CD14-positive monocyte (primary cell): ENCODE measurements around the gene HTRA2. TPM values are rescaled to one million over a fixed set of nuclear protein-coding genes. Genes with fewer than 3 reads are reported as not detected.
A peak's percentile ranks its signal among the peaks of the same experiment; 100 is the strongest.

Experiments
- DNase-seq, 3 donors: peaks; one replicate each; pipeline ENCODE4 v3.0.0-alpha.2; 2011 to 2022
- H2AFZ ChIP-seq: 2 replicates; pipeline ENCODE4 v1.6.0; 2012; ENCODE audit warnings: mild to moderate bottlenecking, low read depth, low read length, inconsistent platforms; ENCODE audit not compliant: insufficient read depth, poor library complexity, severe bottlenecking
- H3K27ac ChIP-seq, 2 donors: 1 replicate in 1 of 2; 2 replicates in 1 of 2; pipeline ENCODE4 v1.5.1; 2012 to 2013; ENCODE audit warnings: low read length in 2 of 2, control low read depth in 1 of 2, inconsistent platforms in 1 of 2, low read depth in 1 of 2, mild to moderate bottlenecking in 1 of 2
- H3K27me3 ChIP-seq, 2 donors: one replicate each; pipeline versions ENCODE4 v1.6.0 to v1.6.1; 2011 to 2013; ENCODE audit warnings: low read length in 2 of 2; ENCODE audit not compliant: control insufficient read depth in 2 of 2, insufficient read depth in 2 of 2
- H3K36me3 ChIP-seq, 2 donors: replicated peaks in 1 of 2; 1 replicate in 1 of 2; 2 replicates in 1 of 2; pipeline versions ENCODE4 v1.5.1 to v1.6.1; 2012 to 2013; ENCODE audit warnings: low read length in 2 of 2, control low read depth in 1 of 2, inconsistent platforms in 1 of 2, mild to moderate bottlenecking in 1 of 2; ENCODE audit not compliant: insufficient read depth in 2 of 2, control insufficient read depth in 1 of 2
- H3K4me1 ChIP-seq, 2 donors: 1 replicate in 1 of 2; 2 replicates in 1 of 2; pipeline versions ENCODE4 v1.5.1 to v1.6.1; 2012 to 2013; ENCODE audit warnings: low read length in 2 of 2, control low read depth in 1 of 2, inconsistent platforms in 1 of 2, mild to moderate bottlenecking in 1 of 2, moderate library complexity in 1 of 2; ENCODE audit not compliant: insufficient read depth in 2 of 2, control insufficient read depth in 1 of 2
- H3K4me2 ChIP-seq: replicated peaks from 2 replicates; pipeline ENCODE3; 2012; ENCODE audit warnings: low read length, moderate library complexity, mild to moderate bottlenecking; ENCODE audit not compliant: poor library complexity, severe bottlenecking; ENCODE audit errors: extremely low read depth
- H3K4me3 ChIP-seq, 3 experiments: fragments of 200-600 bp in 1 of 3; sonication (generic) in 1 of 3; replicated peaks in 1 of 3; 1 replicate in 2 of 3; 2 replicates in 1 of 3; pipeline ENCODE4 v1.5.1; 2011 to 2013; ENCODE audit warnings: low read length in 3 of 3, mild to moderate bottlenecking in 3 of 3, control low read depth in 2 of 3, low read depth in 2 of 3, inconsistent platforms in 1 of 3, moderate library complexity in 1 of 3
- H3K79me2 ChIP-seq: 2 replicates; pipeline ENCODE4 v1.6.0; 2012; ENCODE audit warnings: mild to moderate bottlenecking, control low read depth, inconsistent platforms, low read length, moderate library complexity; ENCODE audit not compliant: insufficient read depth
- H3K9ac ChIP-seq: 2 replicates; pipeline ENCODE4 v1.6.0; 2017; ENCODE audit warnings: low read length, mild to moderate bottlenecking; ENCODE audit not compliant: insufficient read depth, poor library complexity, severe bottlenecking
- H3K9me3 ChIP-seq, 2 donors: replicated peaks in 1 of 2; 1 replicate in 1 of 2; 2 replicates in 1 of 2; pipeline versions ENCODE4 v1.5.1 to v1.6.1; 2012 to 2013; ENCODE audit warnings: low read length in 2 of 2, control low read depth in 1 of 2; ENCODE audit not compliant: control insufficient read depth in 1 of 2, insufficient read depth in 1 of 2
- H4K20me1 ChIP-seq: 2 replicates; pipeline ENCODE4 v1.6.0; 2012; ENCODE audit warnings: mild to moderate bottlenecking, low read length, control low read depth, moderate library complexity; ENCODE audit not compliant: insufficient read depth
- H3K27ac Mint-ChIP-seq, 7 donors: one replicate each; pipeline ENCODE4 v1.8.0; 2020; ENCODE audit warnings: mild to moderate bottlenecking in 7 of 7, mixed read lengths in 7 of 7, moderate library complexity in 6 of 7, inconsistent platforms in 2 of 7
- H3K27me3 Mint-ChIP-seq, 3 donors: one replicate each; pipeline ENCODE4 v1.8.0; 2021 to 2022; ENCODE audit warnings: low read depth in 3 of 3, mild to moderate bottlenecking in 3 of 3, mixed read lengths in 3 of 3, moderate library complexity in 3 of 3, inconsistent platforms in 1 of 3
- H3K36me3 Mint-ChIP-seq, 2 donors: one replicate each; pipeline ENCODE4 v1.8.0; 2020; ENCODE audit warnings: mixed read lengths in 2 of 2, inconsistent platforms in 1 of 2, mild to moderate bottlenecking in 1 of 2
- H3K4me1 Mint-ChIP-seq: one replicate; pipeline ENCODE4 v1.8.0; 2020; ENCODE audit warnings: mild to moderate bottlenecking, mixed read lengths
- H3K4me3 Mint-ChIP-seq, 2 donors: one replicate each; pipeline ENCODE4 v1.8.0; 2020; ENCODE audit warnings: mild to moderate bottlenecking in 2 of 2, mixed read lengths in 2 of 2, moderate library complexity in 1 of 2
- H3K9me3 Mint-ChIP-seq, 7 donors: one replicate each; pipeline ENCODE4 v1.8.0; 2020 to 2022; ENCODE audit warnings: mixed read lengths in 7 of 7, mild to moderate bottlenecking in 6 of 7, moderate library complexity in 6 of 7, inconsistent platforms in 2 of 7
- WGBS: methylation state at CpG from one replicate; pipeline ENCODE4 v1.1.5; 2013; ENCODE audit warnings: missing lambda C conversion rate; ENCODE audit not compliant: insufficient coverage; 5-methylcytosine and 5-hydroxymethylcytosine counted together
- intact Hi-C, 2 donors: fragments of 100-400 bp; cut with micrococcal nuclease; formaldehyde crosslinking; loops; one replicate each; pipeline versions ENCODE4 v1.15.0 to v1.15.1; 2023
- polyA plus RNA-seq, 3 donors: library from polyadenylated mRNA; depleted of rRNA in 1 of 3; unstranded in 2 of 3; stranded (reverse) in 1 of 3; fragments of 300-500 nt in 2 of 3; fragments of >200 nt in 1 of 3; fragmentation: Illumina TruSeq in 2 of 3; gene quantifications; 1 replicate in 2 of 3; 2 replicates in 1 of 3; pipeline ENCODE4 v1.2.3, GENCODE V29; 2012 to 2021
- TF ChIP-seq, protein P1 (sequence below): fragments of 200-600 bp; IDR thresholded peaks from one replicate; pipeline ENCODE4 v1.8.0; 2022; ENCODE audit warnings: antibody characterized with exemption, mild to moderate bottlenecking

Gene HTRA2
- polyA plus RNA-seq, 3 donors = 11.3 to 20.5 (median 15.0) TPM

DNA sequence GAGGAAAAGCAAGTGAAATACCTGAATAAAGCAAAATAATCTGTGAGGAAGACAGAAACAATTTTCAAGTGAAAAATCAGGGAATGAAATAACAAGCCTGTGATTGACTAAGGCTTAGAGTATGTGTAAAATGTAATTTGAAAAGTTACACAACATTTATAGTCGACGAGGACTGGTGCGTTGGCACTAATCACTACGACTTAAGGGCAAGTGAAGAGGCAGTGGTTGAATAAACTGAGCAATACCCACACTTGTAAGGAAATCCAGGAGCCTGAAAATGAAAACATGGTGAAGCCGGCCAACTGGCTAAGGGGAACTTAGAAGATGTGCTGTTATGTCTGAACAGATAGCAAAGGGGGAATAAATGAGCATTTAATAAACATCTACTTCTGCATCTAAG is 38.1 kb downstream of the HTRA2 start:
- H3K27me3 ChIP-seq = no peaks in the 10 kb centered on the region
- no peak overlapping the region for H3K4me2 ChIP-seq
- H3K36me3 ChIP-seq = no peaks in the 10 kb centered on the region
- DNase-seq = no peak
- intact Hi-C loops = no loop called here
- Mint-ChIP-seq H3K36me3 (peaks cover 0 to 4% of the 10 kb centered on the region in 2 donors), H3K27me3 (no peaks in the 10 kb centered on the region), H3K4me3 (no peak overlapping the region), H3K4me1 (peaks cover 56% of the 10 kb centered on the region), H3K27ac (peak overlapping the region in 5 of 7 donors; percentile 51 to 78 (median 57)), H3K9me3 (peaks cover 0 to 3% (median 0%) of the 10 kb centered on the region in 7 donors)
- no peaks in the 10 kb centered on the region for H3K79me2 ChIP-seq
- TF ChIP-seq, protein P1, sequence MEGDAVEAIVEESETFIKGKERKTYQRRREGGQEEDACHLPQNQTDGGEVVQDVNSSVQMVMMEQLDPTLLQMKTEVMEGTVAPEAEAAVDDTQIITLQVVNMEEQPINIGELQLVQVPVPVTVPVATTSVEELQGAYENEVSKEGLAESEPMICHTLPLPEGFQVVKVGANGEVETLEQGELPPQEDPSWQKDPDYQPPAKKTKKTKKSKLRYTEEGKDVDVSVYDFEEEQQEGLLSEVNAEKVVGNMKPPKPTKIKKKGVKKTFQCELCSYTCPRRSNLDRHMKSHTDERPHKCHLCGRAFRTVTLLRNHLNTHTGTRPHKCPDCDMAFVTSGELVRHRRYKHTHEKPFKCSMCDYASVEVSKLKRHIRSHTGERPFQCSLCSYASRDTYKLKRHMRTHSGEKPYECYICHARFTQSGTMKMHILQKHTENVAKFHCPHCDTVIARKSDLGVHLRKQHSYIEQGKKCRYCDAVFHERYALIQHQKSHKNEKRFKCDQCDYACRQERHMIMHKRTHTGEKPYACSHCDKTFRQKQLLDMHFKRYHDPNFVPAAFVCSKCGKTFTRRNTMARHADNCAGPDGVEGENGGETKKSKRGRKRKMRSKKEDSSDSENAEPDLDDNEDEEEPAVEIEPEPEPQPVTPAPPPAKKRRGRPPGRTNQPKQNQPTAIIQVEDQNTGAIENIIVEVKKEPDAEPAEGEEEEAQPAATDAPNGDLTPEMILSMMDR = no peak
- peak overlapping the region; percentile 31 for H2AFZ ChIP-seq
- 0% methylated on average over 1 of the region's 5 CpGs for WGBS
- H4K20me1 ChIP-seq = no peaks in the 10 kb centered on the region
- peaks cover 61 to 69% of the 10 kb centered on the region in 2 donors for H3K4me1 ChIP-seq
- no peak overlapping the region for H3K4me3 ChIP-seq
- peak overlapping the region in 1 of 2 donors; percentile 21 for H3K27ac ChIP-seq
- H3K9me3 ChIP-seq = no peaks in the 10 kb centered on the region
- H3K9ac ChIP-seq = no peak overlapping the region

DNA sequence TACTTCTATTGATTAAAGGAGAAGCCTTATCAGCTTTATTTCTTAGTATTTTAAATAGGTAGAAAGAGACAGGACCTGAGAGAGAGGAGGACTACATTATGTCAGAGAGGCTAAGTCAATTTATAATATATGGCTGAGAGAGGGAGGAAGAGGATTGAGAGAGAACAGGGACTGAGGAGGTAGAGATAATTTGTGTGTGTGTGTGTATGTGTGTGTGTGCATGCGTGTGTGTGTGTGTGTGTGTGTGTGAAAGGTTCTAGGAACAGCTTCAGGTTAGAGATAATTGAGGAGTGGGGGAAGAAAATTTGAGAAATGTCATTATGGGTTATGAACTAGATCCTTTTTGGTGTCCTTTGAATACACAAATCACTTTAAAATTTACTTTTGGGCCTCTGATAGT is 40.0 kb downstream of the HTRA2 start:
- Mint-ChIP-seq H3K27ac (peak overlapping the region in 1 of 7 donors; percentile 83), H3K4me3 (no peak overlapping the region), H3K27me3 (no peaks in the 10 kb centered on the region), H3K9me3 (peaks cover 0 to 3% (median 0%) of the 10 kb centered on the region in 7 donors), H3K36me3 (peaks cover 0 to 4% of the 10 kb centered on the region in 2 donors), H3K4me1 (peaks cover 63% of the 10 kb centered on the region)
- DNase-seq = no peak
- Histone ChIP-seq H3K4me3 (no peak overlapping the region), H3K9me3 (no peaks in the 10 kb centered on the region), H3K9ac (no peak overlapping the region), H3K27ac (no peak overlapping the region), H3K79me2 (no peaks in the 10 kb centered on the region), H3K4me1 (peaks cover 73 to 84% of the 10 kb centered on the region in 2 donors), H4K20me1 (no peaks in the 10 kb centered on the region), H3K27me3 (no peaks in the 10 kb centered on the region), H3K4me2 (no peak overlapping the region), H3K36me3 (no peaks in the 10 kb centered on the region), H2AFZ (no peak overlapping the region)
- TF ChIP-seq, protein P1 = no peak
- WGBS = 100% methylated on average over 1 of the region's 1 CpG
- intact Hi-C loops = no loop called here
